ENCODE data around the gene DLL1. TPM values are rescaled to one million over a fixed set of nuclear protein-coding genes. Genes with fewer than 3 reads are reported as not detected.

The DLL1 gene
- total and polyA plus RNA-seq, 9 of the 15 experiments (the other 6 are each of a cell fraction or from before 2014, with no cell fraction given) = not detected

DNA sequence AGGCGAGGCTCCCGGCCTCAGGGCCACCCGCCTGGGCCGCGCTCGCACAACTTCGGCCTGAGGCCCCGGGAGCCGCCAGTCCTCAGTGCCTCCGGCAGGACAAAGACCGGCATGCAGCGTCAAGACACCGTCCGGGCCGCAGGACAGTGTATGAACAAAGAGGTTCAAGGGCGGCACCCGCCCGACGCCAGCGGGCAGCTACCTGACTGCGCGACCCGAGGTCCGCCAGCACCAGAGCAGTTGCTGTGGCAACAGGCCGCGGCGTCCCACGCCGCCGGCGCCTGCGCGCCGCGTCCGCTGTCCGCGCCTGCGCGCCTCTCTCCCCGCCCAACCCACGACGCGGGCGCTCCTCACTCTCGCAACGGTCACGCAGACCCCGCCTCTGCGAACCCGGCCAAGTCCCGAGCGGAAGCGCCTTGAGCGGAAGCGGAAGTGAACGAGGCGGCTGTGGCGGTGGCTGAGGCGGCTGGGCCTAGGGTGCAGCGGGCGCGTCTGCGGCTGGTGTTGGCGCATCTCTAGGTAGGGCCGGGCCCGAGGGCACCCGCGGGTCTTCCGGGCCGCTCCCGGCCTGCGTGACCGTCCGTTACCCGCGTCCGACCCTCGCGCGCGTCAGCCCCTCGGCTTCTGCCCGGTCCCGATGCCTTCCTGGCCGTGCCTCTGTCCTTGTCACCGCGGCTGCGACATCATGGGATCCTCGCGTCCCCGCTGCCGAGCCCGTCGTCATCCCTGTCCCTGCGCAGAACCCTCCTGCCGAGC, 15.6 kb upstream of the DLL1 start, which contains the start of gene FAM120B (continued):
- TF ChIP-seq PHTF2 (CRISPR knock-in tag; IDR thresholded peaks at IDR 0.05) = no peak
- 0 out of 2 replicates have a peak, but pooled peaks have one; percentile 49 for TF ChIP-seq ZNF780A (CRISPR knock-in tag; IDR thresholded peaks at IDR 0.05)
- TF ChIP-seq XRCC3 (IDR thresholded peaks at IDR 0.05) = no peak
- TF ChIP-seq TOE1 (IDR thresholded peaks at IDR 0.05; ENCODE audit: borderline replicate concordance) = peak; percentile 55; the same call in 1 of the 2 replicates
- peak; percentile 92 for TF ChIP-seq TOE1 (CRISPR knock-in tag; IDR thresholded peaks at IDR 0.05; ENCODE audit: borderline replicate concordance, low read depth)
- no peak for TF ChIP-seq CHD4 (IDR thresholded peaks at IDR 0.05; ENCODE audit: insufficient read depth, insufficient replicate concordance, low read depth, low read length, poor library complexity, severe bottlenecking)
- no peak for TF ChIP-seq CBFA2T3 (IDR thresholded peaks at IDR 0.05)
- TF ChIP-seq LCOR (CRISPR knock-in tag; IDR thresholded peaks at IDR 0.05) = no peak
- TF ChIP-seq, protein P1, sequence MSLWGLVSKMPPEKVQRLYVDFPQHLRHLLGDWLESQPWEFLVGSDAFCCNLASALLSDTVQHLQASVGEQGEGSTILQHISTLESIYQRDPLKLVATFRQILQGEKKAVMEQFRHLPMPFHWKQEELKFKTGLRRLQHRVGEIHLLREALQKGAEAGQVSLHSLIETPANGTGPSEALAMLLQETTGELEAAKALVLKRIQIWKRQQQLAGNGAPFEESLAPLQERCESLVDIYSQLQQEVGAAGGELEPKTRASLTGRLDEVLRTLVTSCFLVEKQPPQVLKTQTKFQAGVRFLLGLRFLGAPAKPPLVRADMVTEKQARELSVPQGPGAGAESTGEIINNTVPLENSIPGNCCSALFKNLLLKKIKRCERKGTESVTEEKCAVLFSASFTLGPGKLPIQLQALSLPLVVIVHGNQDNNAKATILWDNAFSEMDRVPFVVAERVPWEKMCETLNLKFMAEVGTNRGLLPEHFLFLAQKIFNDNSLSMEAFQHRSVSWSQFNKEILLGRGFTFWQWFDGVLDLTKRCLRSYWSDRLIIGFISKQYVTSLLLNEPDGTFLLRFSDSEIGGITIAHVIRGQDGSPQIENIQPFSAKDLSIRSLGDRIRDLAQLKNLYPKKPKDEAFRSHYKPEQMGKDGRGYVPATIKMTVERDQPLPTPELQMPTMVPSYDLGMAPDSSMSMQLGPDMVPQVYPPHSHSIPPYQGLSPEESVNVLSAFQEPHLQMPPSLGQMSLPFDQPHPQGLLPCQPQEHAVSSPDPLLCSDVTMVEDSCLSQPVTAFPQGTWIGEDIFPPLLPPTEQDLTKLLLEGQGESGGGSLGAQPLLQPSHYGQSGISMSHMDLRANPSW (CRISPR knock-in tag; IDR thresholded peaks at IDR 0.05) = no peak; the same call in 1 of the 2 replicates
- TF ChIP-seq SAFB (IDR thresholded peaks at IDR 0.05; ENCODE audit: borderline replicate concordance, low read depth, low read length) = peak; percentile 96
- TF ChIP-seq, protein P2, sequence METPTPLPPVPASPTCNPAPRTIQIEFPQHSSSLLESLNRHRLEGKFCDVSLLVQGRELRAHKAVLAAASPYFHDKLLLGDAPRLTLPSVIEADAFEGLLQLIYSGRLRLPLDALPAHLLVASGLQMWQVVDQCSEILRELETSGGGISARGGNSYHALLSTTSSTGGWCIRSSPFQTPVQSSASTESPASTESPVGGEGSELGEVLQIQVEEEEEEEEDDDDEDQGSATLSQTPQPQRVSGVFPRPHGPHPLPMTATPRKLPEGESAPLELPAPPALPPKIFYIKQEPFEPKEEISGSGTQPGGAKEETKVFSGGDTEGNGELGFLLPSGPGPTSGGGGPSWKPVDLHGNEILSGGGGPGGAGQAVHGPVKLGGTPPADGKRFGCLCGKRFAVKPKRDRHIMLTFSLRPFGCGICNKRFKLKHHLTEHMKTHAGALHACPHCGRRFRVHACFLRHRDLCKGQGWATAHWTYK (CRISPR knock-in tag; IDR thresholded peaks at IDR 0.05) = no peak; the same call in 1 of the 2 replicates
- TF ChIP-seq, protein P3, sequence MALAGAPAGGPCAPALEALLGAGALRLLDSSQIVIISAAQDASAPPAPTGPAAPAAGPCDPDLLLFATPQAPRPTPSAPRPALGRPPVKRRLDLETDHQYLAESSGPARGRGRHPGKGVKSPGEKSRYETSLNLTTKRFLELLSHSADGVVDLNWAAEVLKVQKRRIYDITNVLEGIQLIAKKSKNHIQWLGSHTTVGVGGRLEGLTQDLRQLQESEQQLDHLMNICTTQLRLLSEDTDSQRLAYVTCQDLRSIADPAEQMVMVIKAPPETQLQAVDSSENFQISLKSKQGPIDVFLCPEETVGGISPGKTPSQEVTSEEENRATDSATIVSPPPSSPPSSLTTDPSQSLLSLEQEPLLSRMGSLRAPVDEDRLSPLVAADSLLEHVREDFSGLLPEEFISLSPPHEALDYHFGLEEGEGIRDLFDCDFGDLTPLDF (CRISPR knock-in tag; IDR thresholded peaks at IDR 0.05) = peak; percentile 64; the same call in 1 of the 2 replicates
- TF ChIP-seq BACH1 (tag; IDR thresholded peaks at IDR 0.05) = no peak
- no peak for TF ChIP-seq DNMT1 (IDR thresholded peaks at IDR 0.05)
- no peak for TF ChIP-seq ZNF354B (CRISPR knock-in tag; IDR thresholded peaks at IDR 0.05)
- TF ChIP-seq NBN (IDR thresholded peaks at IDR 0.05; ENCODE audit: low read depth) = no peak
- no peak for TF ChIP-seq ZNF79 (CRISPR knock-in tag; IDR thresholded peaks at IDR 0.05; ENCODE audit: low read depth)
- no peak for TF ChIP-seq RBM14 (IDR thresholded peaks at IDR 0.05; ENCODE audit: borderline replicate concordance, insufficient read depth, low read depth, low read length)
- TF ChIP-seq, protein P4, sequence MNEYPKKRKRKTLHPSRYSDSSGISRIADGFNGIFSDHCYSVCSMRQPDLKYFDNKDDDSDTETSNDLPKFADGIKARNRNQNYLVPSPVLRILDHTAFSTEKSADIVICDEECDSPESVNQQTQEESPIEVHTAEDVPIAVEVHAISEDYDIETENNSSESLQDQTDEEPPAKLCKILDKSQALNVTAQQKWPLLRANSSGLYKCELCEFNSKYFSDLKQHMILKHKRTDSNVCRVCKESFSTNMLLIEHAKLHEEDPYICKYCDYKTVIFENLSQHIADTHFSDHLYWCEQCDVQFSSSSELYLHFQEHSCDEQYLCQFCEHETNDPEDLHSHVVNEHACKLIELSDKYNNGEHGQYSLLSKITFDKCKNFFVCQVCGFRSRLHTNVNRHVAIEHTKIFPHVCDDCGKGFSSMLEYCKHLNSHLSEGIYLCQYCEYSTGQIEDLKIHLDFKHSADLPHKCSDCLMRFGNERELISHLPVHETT (CRISPR knock-in tag; conservative IDR thresholded peaks at IDR 0.05 in 1 of 2, IDR thresholded peaks at IDR 0.05 in 1 of 2) = peak; percentile 61 to 86; a peak in 1 of 4 replicates
- no peak for TF ChIP-seq SNRNP70 (optimal IDR thresholded peaks at IDR 0.05; ENCODE audit: low read depth, low read length)
- peak; percentile 83 for TF ChIP-seq PML (IDR thresholded peaks at IDR 0.05; ENCODE audit: low read length)
